Spinal cord (tissue), 10 donors: ENCODE measurements around the gene SND1. TPM values are rescaled to one million over a fixed set of nuclear protein-coding genes. Genes with fewer than 3 reads are reported as not detected.

Experiments
- DNase-seq, 6 donors: peaks; one replicate each; pipeline versions ENCODE4 v3.0.0 to v3.0.0-alpha.2; 2013 to 2015; ENCODE audit warnings: low spot score in 6 of 6, low read depth in 4 of 6
- H3K27ac ChIP-seq: one replicate; pipeline ENCODE4 v1.5.1; 2013; ENCODE audit warnings: low read depth, low read length, control low read depth
- H3K27me3 ChIP-seq: one replicate; pipeline ENCODE4 v1.6.1; 2013; ENCODE audit warnings: low read length; ENCODE audit not compliant: control insufficient read depth, insufficient read depth
- H3K36me3 ChIP-seq: one replicate; pipeline ENCODE4 v1.6.1; 2013; ENCODE audit warnings: low read length; ENCODE audit not compliant: control insufficient read depth, insufficient read depth
- H3K4me1 ChIP-seq: one replicate; pipeline ENCODE4 v1.6.1; 2013; ENCODE audit warnings: low read length; ENCODE audit not compliant: control insufficient read depth, insufficient read depth
- H3K4me3 ChIP-seq: one replicate; pipeline ENCODE4 v1.5.1; 2013; ENCODE audit warnings: low read depth, low read length, control low read depth
- H3K9me3 ChIP-seq: one replicate; pipeline ENCODE4 v1.6.1; 2013; ENCODE audit warnings: low read length; ENCODE audit not compliant: control insufficient read depth, insufficient read depth
- WGBS: methylation state at CpG from one replicate; pipeline ENCODE4 v1.1.5; 2013; ENCODE audit warnings: missing lambda C conversion rate; ENCODE audit not compliant: insufficient coverage; 5-methylcytosine and 5-hydroxymethylcytosine counted together
- polyA plus RNA-seq, 2 donors: library from polyadenylated mRNA; unstranded; fragments of 120-200 nt; gene quantifications; one replicate each; pipeline ENCODE4 v1.2.1, GENCODE V29; 2013; ENCODE audit not compliant: insufficient read length in 2 of 2
- total RNA-seq, 2 donors: library from RNA; depleted of rRNA in 1 of 2; stranded (reverse); fragments of 120-200 nt in 1 of 2; fragments of >200 nt in 1 of 2; gene quantifications; one replicate each; pipeline versions ENCODE4 v1.2.3 to v1.2.4, GENCODE V29; 2013 to 2014
- donor health status: healthy.

Gene SND1
- total and polyA plus RNA-seq, 4 donors: 72.1 to 125 (median 91.3) TPM

DNA sequence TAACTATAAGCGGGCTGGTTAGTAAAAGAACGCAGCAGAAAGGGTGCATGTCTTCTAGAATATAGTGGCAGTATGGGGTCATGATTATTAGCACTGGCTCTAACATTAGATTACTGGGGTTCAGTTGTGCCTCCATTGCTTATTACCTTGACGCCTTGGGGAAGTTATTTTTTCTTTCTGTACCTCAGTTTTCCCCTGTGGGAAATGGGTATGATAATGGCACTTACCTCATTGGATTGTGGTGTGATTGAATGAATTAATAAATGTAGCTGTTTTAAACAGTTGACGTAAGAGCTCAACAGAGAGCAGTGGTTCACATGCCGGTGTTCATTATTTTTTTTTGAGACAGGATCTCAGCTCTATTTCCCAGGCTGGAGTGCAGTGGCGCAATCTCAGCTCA lies 262.7 kb downstream of the SND1 start:
- 95% methylated on average over 5 of the region's 6 CpGs for WGBS
- Histone ChIP-seq H3K27ac (no peak overlapping the region), H3K9me3 (no peaks in the 10 kb centered on the region), H3K36me3 (no peaks in the 10 kb centered on the region), H3K4me1 (peaks cover 10% of the 10 kb centered on the region), H3K27me3 (no peaks in the 10 kb centered on the region), H3K4me3 (no peak overlapping the region)
- no peak for DNase-seq

DNA sequence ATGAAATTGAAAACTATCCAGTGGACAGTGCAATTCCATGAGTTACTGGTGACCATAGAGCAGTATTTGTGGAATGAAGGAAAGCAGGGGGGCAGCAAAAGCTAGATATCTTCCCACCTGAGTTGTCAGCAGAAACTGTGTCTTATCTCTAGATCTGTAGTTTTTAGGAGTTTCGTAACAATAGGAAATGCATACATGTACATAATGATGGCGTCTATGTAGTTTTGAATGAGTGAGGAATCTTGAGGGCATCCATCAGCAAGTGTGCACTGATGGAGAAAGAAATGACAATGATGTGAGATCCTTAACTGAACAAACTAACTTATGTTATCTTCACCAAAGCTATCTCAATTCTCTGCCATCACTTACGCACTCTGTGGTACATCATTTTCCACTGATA lies 264.7 kb downstream of the SND1 start:
- 100% methylated on average over 2 of the region's 3 CpGs for WGBS
- no peak for DNase-seq
- no peak overlapping the region for H3K27ac ChIP-seq
- no peaks in the 10 kb centered on the region for H3K36me3 ChIP-seq
- no peaks in the 10 kb centered on the region for H3K9me3 ChIP-seq
- H3K4me1 ChIP-seq: no peaks in the 10 kb centered on the region
- no peaks in the 10 kb centered on the region for H3K27me3 ChIP-seq
- H3K4me3 ChIP-seq: no peak overlapping the region

DNA sequence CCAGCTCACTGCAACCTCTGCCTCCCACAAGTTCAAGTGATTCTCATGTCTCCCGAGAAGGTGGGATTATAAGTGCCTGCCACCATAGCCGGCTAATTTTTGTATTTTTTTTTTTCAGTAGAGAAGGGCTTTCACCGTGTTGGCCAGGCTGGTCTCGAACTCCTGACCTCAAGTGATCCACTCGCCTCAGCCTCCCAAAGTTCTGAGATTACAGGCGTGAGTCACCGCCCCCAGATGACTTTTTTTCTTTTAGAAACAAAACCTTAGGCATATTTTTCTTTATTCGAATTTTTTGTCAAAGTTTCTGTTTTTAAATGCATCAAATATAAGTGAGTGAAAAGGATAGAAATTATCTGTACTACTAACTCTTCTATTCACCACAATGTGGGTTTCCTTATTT lies 266.1 kb downstream of the SND1 start:
- H3K4me3 ChIP-seq: no peak overlapping the region
- no peak overlapping the region for H3K27ac ChIP-seq
- no peaks in the 10 kb centered on the region for H3K4me1 ChIP-seq
- no peaks in the 10 kb centered on the region for H3K9me3 ChIP-seq
- DNase-seq: no peak
- WGBS: 91% methylated on average over 3 of the region's 8 CpGs
- H3K36me3 ChIP-seq: no peaks in the 10 kb centered on the region
- H3K27me3 ChIP-seq: no peaks in the 10 kb centered on the region

- H3K9me3 ChIP-seq: no peaks in the 10 kb centered on the region
- WGBS: no CpG with 5 or more reads among the region's 2 CpGs
- H3K36me3 ChIP-seq: no peaks in the 10 kb centered on the region
- no peaks in the 10 kb centered on the region for H3K4me1 ChIP-seq
- H3K27me3 ChIP-seq: no peaks in the 10 kb centered on the region
- H3K4me3 ChIP-seq: no peak overlapping the region
- no peak overlapping the region for H3K27ac ChIP-seq
- DNase-seq: no peak
These were observed 268.9 kb downstream of the SND1 start for GRCh38 chr7:127920787-127921438.

DNA sequence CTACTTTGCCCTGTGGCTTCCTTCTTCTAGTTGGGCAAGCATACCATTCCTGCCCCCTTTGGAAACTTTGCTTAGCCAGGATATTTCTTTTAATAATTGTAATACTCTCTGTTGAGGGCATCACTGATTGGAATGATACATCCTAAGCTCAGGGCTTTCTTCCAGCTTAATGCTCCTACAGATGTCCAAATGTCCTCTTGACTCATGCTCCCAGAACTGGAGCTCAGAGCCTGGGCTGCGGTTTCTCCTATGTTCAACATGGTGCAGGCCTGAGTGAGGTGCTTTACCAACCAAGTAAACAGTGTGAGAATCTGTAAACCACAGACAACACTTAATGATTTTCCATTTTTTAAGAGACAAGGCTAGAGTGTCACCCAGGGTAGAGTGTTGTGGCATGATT lies 270.7 kb downstream of the SND1 start:
- Histone ChIP-seq H3K27me3 (no peaks in the 10 kb centered on the region), H3K36me3 (no peaks in the 10 kb centered on the region), H3K4me1 (no peaks in the 10 kb centered on the region), H3K9me3 (no peaks in the 10 kb centered on the region), H3K27ac (no peak overlapping the region), H3K4me3 (no peak overlapping the region)
- WGBS: 100% methylated on average over 1 of the region's 1 CpG
- no peak for DNase-seq

- H3K4me1 ChIP-seq: peaks cover 8% of the 10 kb centered on the region
- H3K27me3 ChIP-seq: no peaks in the 10 kb centered on the region
- H3K9me3 ChIP-seq: no peaks in the 10 kb centered on the region
- H3K36me3 ChIP-seq: no peaks in the 10 kb centered on the region
- no peak overlapping the region for H3K4me3 ChIP-seq
- no peak for DNase-seq
- H3K27ac ChIP-seq: no peak overlapping the region
These were observed 272.9 kb downstream of the SND1 start for GRCh38 chr7:127924874-127925273.

DNA sequence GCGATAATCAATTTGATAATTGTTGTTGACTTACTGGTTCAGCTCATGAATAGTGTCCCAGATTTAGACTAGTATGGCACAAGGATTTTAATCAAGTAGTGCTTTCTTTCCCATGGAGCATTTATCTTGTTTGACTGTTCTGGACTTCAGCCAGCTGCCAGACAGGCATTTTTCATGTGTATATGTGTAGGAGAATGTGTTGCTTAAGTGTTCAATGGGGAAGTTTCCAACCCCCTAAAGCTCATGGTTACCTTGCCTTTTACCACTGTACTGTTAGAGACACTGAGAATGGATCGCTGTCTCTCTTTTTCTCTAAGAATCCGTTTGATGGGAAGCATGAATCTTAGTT lies 275.3 kb downstream of the SND1 start:
- peaks cover 2% of the 10 kb centered on the region for H3K36me3 ChIP-seq
- H3K9me3 ChIP-seq: no peaks in the 10 kb centered on the region
- peak overlapping the region; percentile 75 for H3K27ac ChIP-seq
- H3K4me1 ChIP-seq: peaks cover 11% of the 10 kb centered on the region
- no peak overlapping the region for H3K4me3 ChIP-seq
- no peaks in the 10 kb centered on the region for H3K27me3 ChIP-seq
- DNase-seq: peak in 2 of 6 donors; percentile 75 to 85
- WGBS: 44% methylated on average over 2 of the region's 3 CpGs

DNA sequence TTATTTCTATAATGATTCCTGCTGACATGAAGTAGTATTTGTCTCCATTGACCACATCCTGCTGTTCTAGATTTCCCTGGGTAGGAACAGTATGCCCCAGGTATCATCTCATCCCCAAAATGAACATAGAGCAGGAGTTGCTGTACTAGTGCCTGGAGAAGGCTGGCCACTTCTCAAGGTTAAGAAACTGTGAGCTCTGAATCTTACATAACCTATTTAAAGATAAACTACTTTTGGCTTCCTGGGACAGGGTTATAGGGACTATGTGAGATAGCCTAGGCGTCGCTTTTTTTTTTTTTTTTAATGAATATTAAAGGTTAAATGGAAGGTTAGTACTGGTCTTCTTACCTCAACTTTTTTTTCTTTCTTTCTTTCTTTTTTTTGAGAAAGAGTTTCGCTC lies 276.2 kb downstream of the SND1 start:
- Histone ChIP-seq H3K4me1 (peaks cover 11% of the 10 kb centered on the region), H3K4me3 (no peak overlapping the region), H3K27me3 (no peaks in the 10 kb centered on the region), H3K9me3 (no peaks in the 10 kb centered on the region), H3K27ac (no peak overlapping the region), H3K36me3 (peaks cover 2% of the 10 kb centered on the region)
- no CpG with 5 or more reads among the region's 3 CpGs for whole genome bisulfite sequencing
- no peak for DNase-seq

DNA sequence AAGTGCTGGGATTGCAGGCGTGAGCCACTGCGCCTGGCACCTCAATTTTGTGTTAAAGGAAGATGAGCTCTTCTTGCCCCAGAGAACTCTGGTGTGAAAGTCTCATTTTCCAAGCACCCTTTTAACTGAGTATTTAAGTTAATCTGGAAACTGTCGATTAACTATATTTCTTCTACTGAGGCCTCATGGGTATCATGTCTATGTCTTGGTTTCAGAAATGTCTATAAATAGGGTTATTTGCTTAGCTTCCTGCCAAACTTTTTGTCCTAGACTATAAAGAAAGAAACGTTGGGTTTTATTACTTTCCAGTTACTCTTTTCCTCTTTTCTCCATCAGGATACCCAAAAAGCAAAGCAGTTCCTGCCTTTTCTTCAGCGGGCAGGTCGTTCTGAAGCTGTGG lies 276.9 kb downstream of the SND1 start:
- peak overlapping the region; percentile 75 for H3K27ac ChIP-seq
- DNase-seq: no peak
- peaks cover 2% of the 10 kb centered on the region for H3K36me3 ChIP-seq
- H3K27me3 ChIP-seq: no peaks in the 10 kb centered on the region
- 85% methylated on average over 4 of the region's 6 CpGs for WGBS
- H3K9me3 ChIP-seq: no peaks in the 10 kb centered on the region
- H3K4me3 ChIP-seq: no peak overlapping the region
- H3K4me1 ChIP-seq: peaks cover 11% of the 10 kb centered on the region

DNA sequence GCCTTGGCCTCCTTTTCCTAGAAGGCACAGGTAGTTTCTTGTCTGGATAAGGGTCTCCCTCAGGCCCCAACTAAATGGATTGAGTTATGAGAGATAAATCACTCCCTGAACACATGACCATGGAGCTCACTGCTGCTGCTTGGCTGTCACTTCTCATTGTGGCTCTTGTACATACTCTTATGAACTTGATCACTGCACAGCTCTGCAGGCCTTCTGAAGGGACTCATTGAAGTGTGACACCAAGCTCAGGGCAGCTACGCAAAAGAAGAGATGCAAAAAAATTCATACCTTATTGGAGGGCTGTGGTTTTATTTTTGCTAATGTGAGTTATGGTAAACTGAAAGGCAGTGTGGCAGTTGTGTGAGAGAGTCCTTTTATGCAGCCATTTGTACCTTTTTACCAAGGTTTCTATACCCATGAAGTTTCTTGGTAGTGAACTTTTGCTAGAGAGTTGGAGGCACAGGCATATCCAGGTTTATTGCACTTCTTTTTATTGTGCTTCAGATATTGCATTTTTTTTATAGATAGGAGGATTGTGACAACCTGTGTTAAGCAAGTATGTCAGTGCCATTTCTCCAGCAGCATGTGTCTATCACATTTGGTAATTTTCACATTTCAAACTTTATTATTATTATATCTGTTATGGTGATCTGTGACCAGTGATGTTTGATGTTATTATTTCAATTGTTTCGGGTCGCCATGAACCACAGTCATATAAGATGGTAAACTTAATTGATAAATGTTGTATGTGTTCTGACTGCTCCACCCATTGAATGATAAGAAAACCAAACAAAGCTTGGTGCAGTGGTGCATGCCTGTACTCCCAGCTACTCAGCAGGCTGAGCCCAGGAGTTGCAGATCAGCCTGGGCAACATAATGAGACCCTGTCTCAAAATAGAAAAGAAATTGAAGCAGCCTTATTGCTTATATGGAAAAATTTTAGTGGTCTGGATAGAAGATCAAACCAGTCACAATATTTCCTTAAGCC lies 278.6 kb downstream of the SND1 start:
- H3K27me3 ChIP-seq: no peaks in the 10 kb centered on the region
- no peak overlapping the region for H3K4me3 ChIP-seq
- no peaks in the 10 kb centered on the region for H3K9me3 ChIP-seq
- peak overlapping the region; percentile 57 for H3K27ac ChIP-seq
- H3K36me3 ChIP-seq: peaks cover 2% of the 10 kb centered on the region
- WGBS: no CpG with 5 or more reads among the region's 3 CpGs
- peaks cover 13% of the 10 kb centered on the region for H3K4me1 ChIP-seq
- no peak for DNase-seq
